Colon (tissue), 2 donors: ENCODE results near the gene SLFN11.
"Not testable (repeated sequence)": the region's sequence is repeated elsewhere in the genome, so short reads cannot be mapped to it uniquely, and the experiment has no call there.

ENCODE experiments used
- FAIRE-seq: peaks from 2 replicates; lab custom pipeline; 2012; peaks lifted over from hg19 to GRCh38; lab: Jason Lieb, UNC
- donor health status: control.
- donor health status: control.

SLFN11 gene

GRCh38 chr17:35373534-35373983 is at the start of gene SLFN11:
Gene SLFN11, minus strand, starts transcription at chr17:35373621. Its CDS starts 9,814 bp downstream, at chr17:35363807.
- no peak for FAIRE-seq

GRCh38 chr17:35421069-35421468 is 47.6 kb upstream of the SLFN11 start:
- FAIRE-seq, result not testable (repeated sequence)

- no peak for FAIRE-seq
These were observed 43.2 kb upstream of the SLFN11 start for GRCh38 chr17:35416659-35417058.

- not testable (repeated sequence) for FAIRE-seq
These were observed 41.3 kb upstream of the SLFN11 start for GRCh38 chr17:35414707-35415106.

- FAIRE-seq, result peak; percentile 75
These were observed 40.8 kb upstream of the SLFN11 start for GRCh38 chr17:35414247-35414646.

GRCh38 chr17:35407531-35407930 is 34.1 kb upstream of the SLFN11 start:
- no peak for FAIRE-seq

- FAIRE-seq, result no peak
These were observed 33.1 kb upstream of the SLFN11 start for GRCh38 chr17:35406568-35406967.

- no peak for FAIRE-seq
These were observed 30.9 kb upstream of the SLFN11 start for GRCh38 chr17:35404360-35404759.

GRCh38 chr17:35393783-35394182 is 20.4 kb upstream of the SLFN11 start:
- FAIRE-seq, result not testable (repeated sequence)

- FAIRE-seq, result no peak
These were observed 17.2 kb upstream of the SLFN11 start for GRCh38 chr17:35390663-35391062.

- no peak for FAIRE-seq
These were observed 16.7 kb upstream of the SLFN11 start for GRCh38 chr17:35390156-35390555.

- FAIRE-seq, result no peak
These were observed 14.1 kb upstream of the SLFN11 start for GRCh38 chr17:35387496-35387895.

- no peak for FAIRE-seq
These were observed 4.3 kb upstream of the SLFN11 start for GRCh38 chr17:35377706-35378105.

GRCh38 chr17:35377068-35377467 is 3.6 kb upstream of the SLFN11 start:
- FAIRE-seq, result no peak

- FAIRE-seq, result no peak
These were observed 2.8 kb upstream of the SLFN11 start for GRCh38 chr17:35376245-35376644.

- peak; percentile 78 for FAIRE-seq
These were observed 1.4 kb upstream of the SLFN11 start for GRCh38 chr17:35374766-35375344.

- FAIRE-seq, result no peak
These were observed 754 bp upstream of the SLFN11 start for GRCh38 chr17:35373984-35374765.

GRCh38 chr17:35372846-35373533 is 431 bp downstream of the SLFN11 start:
- FAIRE-seq, result no peak

- no peak for FAIRE-seq
These were observed 1.5 kb downstream of the SLFN11 start for GRCh38 chr17:35371934-35372333.

GRCh38 chr17:35368081-35368830 is 5.2 kb downstream of the SLFN11 start:
- no peak for FAIRE-seq

GRCh38 chr17:35361027-35361426 is 12.4 kb downstream of the SLFN11 start:
- no peak for FAIRE-seq

GRCh38 chr17:35359398-35359797 is 14.0 kb downstream of the SLFN11 start:
- FAIRE-seq, result no peak
